SK-N-SH (cell line): ENCODE data around the gene NT5DC2. TPM values are rescaled to one million over a fixed set of nuclear protein-coding genes. Genes with fewer than 3 reads are reported as not detected.

Experiments
- CTCF ChIA-PET: fragments of 300-600, 350-600 bp; formaldehyde crosslinking; extraction: SDS; loops from one replicate; lab custom pipeline; 2021; lab: Yijun Ruan, JAX
- POLR2A ChIA-PET: fragments of 350-600 bp; sonication (Branson Sonifier 250); formaldehyde crosslinking; extraction: SDS; loops from one replicate; lab custom pipeline; 2020; ENCODE audit warnings: antibody characterized with exemption, inconsistent platforms; lab: Yijun Ruan, JAX
- DNase-seq: peaks from one replicate; pipeline ENCODE4 v3.0.0; 2012
- H2AFZ ChIP-seq: fragments of 200-600 bp; sonication (generic); 2 replicates; pipeline ENCODE4 v1.8.1; 2016; ENCODE audit warnings: antibody characterized with exemption, mild to moderate bottlenecking, low read depth
- H3F3A ChIP-seq: fragments of 200-600 bp; sonication (generic); replicated peaks from 2 replicates; pipeline ENCODE3; 2016; ENCODE audit warnings: antibody characterized with exemption, mild to moderate bottlenecking; ENCODE audit not compliant: insufficient read depth
- H3K27ac ChIP-seq, 2 experiments: fragments of 200-500 bp in 1 of 2; fragments of 200-600 bp in 1 of 2; sonication (Bioruptor generic) in 1 of 2; sonication (generic), shearing (Covaris generic) in 1 of 2; 2 replicates each; pipeline versions ENCODE4 v1.5.1 to v1.6.1; 2014 to 2016; ENCODE audit warnings: low read depth in 2 of 2, inconsistent platforms in 1 of 2, low read length in 1 of 2, mild to moderate bottlenecking in 1 of 2, mixed read lengths in 1 of 2
- H3K27me3 ChIP-seq: fragments of 200-600 bp; sonication (generic), shearing (Covaris generic); 2 replicates; pipeline ENCODE4 v1.6.1; 2016; ENCODE audit warnings: mixed run types; ENCODE audit not compliant: insufficient read depth
- H3K36me3 ChIP-seq, 2 experiments: fragments of 200-500 bp in 1 of 2; fragments of 200-600 bp in 1 of 2; sonication (Bioruptor generic) in 1 of 2; sonication (generic) in 1 of 2; replicated peaks in 1 of 2; 2 replicates each; pipeline versions ENCODE3 to v1.5.1; 2014 to 2016; ENCODE audit warnings: low read length in 1 of 2, mild to moderate bottlenecking in 1 of 2; ENCODE audit not compliant: insufficient read depth in 2 of 2, control insufficient read depth in 1 of 2
- H3K4me1 ChIP-seq, 2 experiments: fragments of 200-500 bp in 1 of 2; fragments of 200-600 bp in 1 of 2; sonication (Bioruptor generic) in 1 of 2; sonication (generic), shearing (Covaris generic) in 1 of 2; 2 replicates each; pipeline versions ENCODE4 v1.5.1 to v1.6.1; 2014 to 2016; ENCODE audit warnings: low read depth in 1 of 2, low read length in 1 of 2, mixed run types in 1 of 2; ENCODE audit not compliant: insufficient read depth in 2 of 2, control insufficient read depth in 1 of 2
- H3K4me2 ChIP-seq: fragments of 200-600 bp; sonication (generic), shearing (Covaris generic); 2 replicates; pipeline ENCODE4 v1.6.1; 2017; ENCODE audit warnings: mixed run types
- H3K4me3 ChIP-seq, 2 experiments: fragments of 200-500 bp in 1 of 2; fragments of 200-600 bp in 1 of 2; sonication (Bioruptor generic) in 1 of 2; sonication (generic), shearing (Covaris generic) in 1 of 2; 2 replicates each; pipeline versions ENCODE4 v1.5.1 to v1.8.1; 2014 to 2016; ENCODE audit warnings: low read depth in 2 of 2, inconsistent platforms in 1 of 2, low read length in 1 of 2, mild to moderate bottlenecking in 1 of 2, mixed read lengths in 1 of 2, moderate library complexity in 1 of 2
- H3K79me2 ChIP-seq: fragments of 200-600 bp; sonication (generic); 2 replicates; pipeline ENCODE4 v1.8.1; 2017; ENCODE audit warnings: mild to moderate bottlenecking; ENCODE audit not compliant: insufficient read depth
- H3K9ac ChIP-seq: fragments of 200-600 bp; sonication (generic); 2 replicates; pipeline ENCODE4 v1.6.1; 2017; ENCODE audit warnings: mixed run types
- H3K9me2 ChIP-seq: fragments of 200-600 bp; sonication (generic); 2 replicates; pipeline ENCODE4 v1.6.1; 2017; ENCODE audit warnings: mixed run types
- H3K9me3 ChIP-seq: fragments of 200-600 bp; sonication (generic); 2 replicates; pipeline ENCODE4 v1.6.1; 2017; ENCODE audit warnings: mixed run types, mild to moderate bottlenecking, moderate library complexity
- H4K20me1 ChIP-seq: fragments of 200-600 bp; sonication (generic); 2 replicates; pipeline ENCODE4 v1.6.1; 2017; ENCODE audit warnings: mild to moderate bottlenecking, mixed run types; ENCODE audit not compliant: insufficient read depth
- CHD2 ChIP-seq: fragments of 150-350 bp; IDR thresholded peaks from 2 replicates; pipeline ENCODE4 v1.6.1; 2018; ENCODE audit warnings: low read length; ENCODE audit not compliant: partially characterized antibody
- ELF1 ChIP-seq: IDR thresholded peaks from 2 replicates; pipeline ENCODE4 v1.4.0; 2012
- EP300 ChIP-seq, 2 experiments: IDR thresholded peaks; 2 replicates each; pipeline versions ENCODE4 v1.4.0 to v1.6.1; 2012; ENCODE audit warnings: borderline replicate concordance in 1 of 2, low read depth in 1 of 2, low read length in 1 of 2
- FOSL2 ChIP-seq: IDR thresholded peaks from 2 replicates; pipeline ENCODE4 v1.4.0; 2012; ENCODE audit warnings: low read depth, mild to moderate bottlenecking, moderate library complexity, borderline replicate concordance
- FOXJ3 ChIP-seq: sonication (generic); formaldehyde crosslinking; IDR thresholded peaks from 2 replicates; pipeline ENCODE4 v1.5.1; 2020; ENCODE audit warnings: mild to moderate bottlenecking, missing genetic modification reagents
- JUND ChIP-seq: IDR thresholded peaks from 2 replicates; pipeline ENCODE4 v1.4.0; 2012
- MEF2A ChIP-seq: IDR thresholded peaks from 2 replicates; pipeline ENCODE4 v1.4.0; 2012; ENCODE audit warnings: low read depth, borderline replicate concordance
- RFX5 ChIP-seq: IDR thresholded peaks from 2 replicates; pipeline ENCODE4 v1.6.1; 2012; ENCODE audit warnings: mild to moderate bottlenecking, improper control_type of control experiment, low read length
- RXRA ChIP-seq: IDR thresholded peaks from 2 replicates; pipeline ENCODE4 v1.4.0; 2012; ENCODE audit warnings: low read depth, mild to moderate bottlenecking, borderline replicate concordance
- SIN3A ChIP-seq: IDR thresholded peaks from 2 replicates; pipeline ENCODE4 v1.6.1; 2012; ENCODE audit warnings: low read depth, mild to moderate bottlenecking, low read length, moderate library complexity, borderline replicate concordance
- TEAD4 ChIP-seq: IDR thresholded peaks from 2 replicates; pipeline ENCODE4 v1.4.0; 2012; ENCODE audit warnings: mild to moderate bottlenecking, borderline replicate concordance; ENCODE audit not compliant: insufficient read depth
- WGBS: methylation state at CpG from one replicate; pipeline ENCODE4 v1.1.6; 2017; ENCODE audit warnings: low lambda C conversion rate; 5-methylcytosine and 5-hydroxymethylcytosine counted together
- polyA plus RNA-seq, 3 experiments: library from polyadenylated mRNA; depleted of rRNA; stranded (reverse); fragments of >200 nt; gene quantifications; 2 replicates each; pipeline ENCODE4 v1.2.3, GENCODE V29; 2012
- TF ChIP-seq, protein P1 (sequence below): IDR thresholded peaks from 2 replicates; pipeline ENCODE4 v1.4.0; 2012; ENCODE audit warnings: low read depth, borderline replicate concordance
- TF ChIP-seq, protein P2 (sequence below): IDR thresholded peaks from 2 replicates; pipeline ENCODE4; 2012

NT5DC2 gene
- polyA plus RNA-seq, 1 of the 3 experiments (the other 2 are of a cell fraction) = 113 TPM

- no peaks in the 10 kb centered on the region for H4K20me1 ChIP-seq
- ChIA-PET POLR2A (no interaction called here), CTCF (interaction anchor here (0.5 kb wide), 1 partner anchor 60 kb away, joined by 3 read pairs; no protein-coding TSS in a partner anchor)
- H3K27ac ChIP-seq = no peak overlapping the region
- H3K9me3 ChIP-seq = no peaks in the 10 kb centered on the region
- H3K79me2 ChIP-seq = no peaks in the 10 kb centered on the region
- 97% methylated on average over 6 of the region's 6 CpGs for WGBS
- peaks cover 9% of the 10 kb centered on the region for H3F3A ChIP-seq
- H3K9me2 ChIP-seq = no peaks in the 10 kb centered on the region
- TF ChIP-seq, protein P1, sequence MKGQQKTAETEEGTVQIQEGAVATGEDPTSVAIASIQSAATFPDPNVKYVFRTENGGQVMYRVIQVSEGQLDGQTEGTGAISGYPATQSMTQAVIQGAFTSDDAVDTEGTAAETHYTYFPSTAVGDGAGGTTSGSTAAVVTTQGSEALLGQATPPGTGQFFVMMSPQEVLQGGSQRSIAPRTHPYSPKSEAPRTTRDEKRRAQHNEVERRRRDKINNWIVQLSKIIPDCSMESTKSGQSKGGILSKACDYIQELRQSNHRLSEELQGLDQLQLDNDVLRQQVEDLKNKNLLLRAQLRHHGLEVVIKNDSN = no peak
- TF ChIP-seq MEF2A (no peak), TEAD4 (no peak), RFX5 (no peak)
- TF ChIP-seq, all 33 proteins: peak for 0
- Histone ChIP-seq H3K36me3 (peaks cover 35 to 67% of the 10 kb centered on the region in 2 experiments), H3K4me2 (no peak overlapping the region), H2AFZ (no peak overlapping the region), H3K4me3 (no peak overlapping the region), H3K27me3 (no peaks in the 10 kb centered on the region), H3K4me1 (no peaks in the 10 kb centered on the region), H3K9ac (no peak overlapping the region)
- DNase-seq = no peak
Measured at GRCh38 chr3:52574056-52574965, 40.7 kb upstream of the NT5DC2 start.

- Histone ChIP-seq H2AFZ (no peak overlapping the region), H3F3A (peaks cover 9% of the 10 kb centered on the region), H4K20me1 (no peaks in the 10 kb centered on the region), H3K79me2 (no peaks in the 10 kb centered on the region), H3K36me3 (peaks cover 18 to 54% of the 10 kb centered on the region in 2 experiments), H3K4me1 (no peaks in the 10 kb centered on the region), H3K27me3 (no peaks in the 10 kb centered on the region), H3K4me2 (no peak overlapping the region), H3K9ac (no peak overlapping the region), H3K9me2 (no peaks in the 10 kb centered on the region), H3K9me3 (no peaks in the 10 kb centered on the region), H3K27ac (no peak overlapping the region), H3K4me3 (no peak overlapping the region)
- TF ChIP-seq, protein P2, sequence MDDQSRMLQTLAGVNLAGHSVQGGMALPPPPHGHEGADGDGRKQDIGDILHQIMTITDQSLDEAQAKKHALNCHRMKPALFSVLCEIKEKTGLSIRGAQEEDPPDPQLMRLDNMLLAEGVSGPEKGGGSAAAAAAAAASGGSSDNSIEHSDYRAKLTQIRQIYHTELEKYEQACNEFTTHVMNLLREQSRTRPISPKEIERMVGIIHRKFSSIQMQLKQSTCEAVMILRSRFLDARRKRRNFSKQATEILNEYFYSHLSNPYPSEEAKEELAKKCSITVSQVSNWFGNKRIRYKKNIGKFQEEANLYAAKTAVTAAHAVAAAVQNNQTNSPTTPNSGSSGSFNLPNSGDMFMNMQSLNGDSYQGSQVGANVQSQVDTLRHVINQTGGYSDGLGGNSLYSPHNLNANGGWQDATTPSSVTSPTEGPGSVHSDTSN = no peak
- no peak for TF ChIP-seq FOXJ3 (CRISPR knock-in tag)
- no peak for TF ChIP-seq ELF1
- TF ChIP-seq CHD2 = no peak
- no peak for TF ChIP-seq FOSL2
- TF ChIP-seq EP300 (IDR thresholded peaks at IDR 0.05; ENCODE audit: borderline replicate concordance in 1 of 2, low read depth in 1 of 2, low read length in 1 of 2) = no peak
- no peak for TF ChIP-seq RXRA
- TF ChIP-seq SIN3A = no peak
- TF ChIP-seq JUND = no peak
- 84% methylated on average over 6 of the region's 6 CpGs for WGBS
- DNase-seq = no peak
- CTCF ChIA-PET = no interaction called here
- POLR2A ChIA-PET = no interaction called here
Measured at GRCh38 chr3:52572221-52572620, 38.6 kb upstream of the NT5DC2 start.
